Transverse colon (tissue), 4 donors: ENCODE results near the gene UNC5B. TPM values are rescaled to one million over a fixed set of nuclear protein-coding genes. Genes with fewer than 3 reads are reported as not detected.

Experiments used
- DNase-seq: peaks from one replicate; pipeline ENCODE4 v3.0.0-alpha.2; 2019
- H3K27ac ChIP-seq, 4 donors: fragments of 200-600 bp; sonication (generic); 2 replicates each; pipeline ENCODE4 v1.5.1; 2016 to 2018; ENCODE audit warnings: inconsistent platforms in 4 of 4
- H3K27me3 ChIP-seq: fragments of 200-600 bp; sonication (generic); 2 replicates; pipeline ENCODE4 v1.5.1; 2017; ENCODE audit warnings: inconsistent platforms
- H3K36me3 ChIP-seq, 4 donors: fragments of 200-600 bp; sonication (generic); 2 replicates each; pipeline ENCODE4 v1.5.1; 2017 to 2019; ENCODE audit warnings: inconsistent platforms in 4 of 4
- H3K4me1 ChIP-seq, 4 donors: fragments of 200-600 bp; sonication (generic); 2 replicates each; pipeline ENCODE4 v1.5.1; 2017 to 2020; ENCODE audit warnings: inconsistent platforms in 4 of 4
- H3K4me3 ChIP-seq, 4 donors: fragments of 200-600 bp; sonication (generic); 1 replicate in 1 of 4; 2 replicates in 3 of 4; pipeline versions ENCODE4 v1.5.1 to v1.6.1; 2017 to 2019; ENCODE audit warnings: inconsistent platforms in 4 of 4
- H3K9me3 ChIP-seq, 2 donors: fragments of 200-600 bp; sonication (generic); 2 replicates each; pipeline ENCODE4 v1.5.1; 2017 to 2019; ENCODE audit warnings: inconsistent platforms in 2 of 2
- EP300 ChIP-seq: sonication (generic); formaldehyde crosslinking; IDR thresholded peaks from one replicate; pipeline ENCODE4 v1.6.1; 2017; ENCODE audit warnings: antibody characterized with exemption, low read depth
- POLR2A ChIP-seq: fragments of 450-650 bp; IDR thresholded peaks from one replicate; pipeline ENCODE4 v1.6.1; 2016; ENCODE audit warnings: antibody characterized with exemption, mild to moderate bottlenecking, moderate library complexity
- POLR2AphosphoS5 ChIP-seq, 3 donors: sonication (generic); formaldehyde crosslinking; IDR thresholded peaks; one replicate each; pipeline ENCODE4 v1.6.1; 2016; ENCODE audit warnings: antibody characterized with exemption in 3 of 3
- WGBS, 2 donors: methylation state at CpG; one replicate each; pipeline ENCODE4 v1.1.5; 2018; ENCODE audit warnings: low coverage in 1 of 2; 5-methylcytosine and 5-hydroxymethylcytosine counted together
- in situ Hi-C, 4 donors: fragments of 200-750 bp; cut with MboI; loops; one replicate each; pipeline versions ENCODE4 v1.15.0 to v1.15.1; 2017; ENCODE audit warnings: low sequenced_read_pairs in 3 of 4, low pct_ligation_motif_present in 1 of 4, low pct_unique_long_range_greater_than_20kb in 1 of 4
- intact Hi-C: fragments of 100-400 bp; cut with DNase I; formaldehyde crosslinking; loops from one replicate; pipeline ENCODE4 v1.15.1; 2023; ENCODE audit warnings: low total_unique reads
- total RNA-seq, 4 donors: library from RNA; depleted of rRNA; stranded (reverse); fragments of >200 nt; gene quantifications; one replicate each; pipeline ENCODE4 v1.1.0, GENCODE V29; 2016
- TF ChIP-seq, protein P1 (sequence below), 5 experiments: fragments of 200-600 bp in 3 of 5; fragments of 450-650 bp in 2 of 5; sonication (generic) in 3 of 5; IDR thresholded peaks; 1 replicate in 2 of 5; 2 replicates in 3 of 5; pipeline ENCODE4 v1.5.1; 2016 to 2017; ENCODE audit warnings: antibody characterized with exemption in 5 of 5, inconsistent platforms in 3 of 5, mild to moderate bottlenecking in 2 of 5, moderate library complexity in 1 of 5

The UNC5B gene
- total RNA-seq, 4 donors from 2014 or later: 12.3 to 74.1 (median 41.2) TPM

DNA sequence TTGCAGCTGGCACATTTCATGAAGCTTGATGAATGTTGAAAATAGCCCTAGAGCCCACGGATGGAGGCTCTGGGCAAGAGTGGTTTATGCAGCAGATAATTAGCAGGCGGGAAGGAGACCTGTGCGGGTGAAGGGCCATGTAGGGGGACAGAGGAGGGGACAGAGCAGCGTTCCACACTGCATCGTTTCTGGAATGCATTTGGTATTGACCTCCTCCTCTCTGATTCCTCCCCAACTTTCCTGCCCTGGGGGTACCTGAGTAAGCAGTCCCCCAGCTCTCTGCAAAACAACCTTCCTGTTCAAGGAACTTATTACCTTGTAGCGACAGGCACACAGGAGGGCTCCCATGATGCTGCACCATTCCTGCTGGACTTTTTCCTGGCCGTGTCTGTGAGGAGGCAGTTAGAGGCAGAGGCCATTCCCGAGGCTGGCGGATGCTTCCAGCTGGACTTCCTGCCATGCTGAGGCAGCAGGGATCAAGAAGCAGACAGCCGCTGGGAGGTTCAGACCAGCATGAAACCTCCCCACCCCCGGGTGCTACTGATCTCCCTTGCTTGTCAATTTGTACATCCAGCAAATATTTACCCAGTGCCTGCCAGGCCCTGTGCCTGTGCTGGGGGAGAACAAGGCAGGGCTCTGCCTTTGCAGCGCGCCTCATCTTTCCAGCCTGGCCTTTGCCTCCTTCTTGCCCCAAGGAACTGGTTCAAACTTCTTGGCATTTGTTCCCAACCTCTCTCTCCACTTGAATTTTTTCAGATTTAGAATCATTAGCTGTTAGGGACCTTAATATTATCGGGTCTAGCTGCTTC lies 135.4 kb downstream of the UNC5B start:
- Histone ChIP-seq H3K27ac (peak overlapping the region in 2 of 4 donors; percentile 2 to 34), H3K27me3 (no peaks in the 10 kb centered on the region), H3K9me3 (no peaks in the 10 kb centered on the region), H3K4me1 (peaks cover 7 to 24% (median 14%) of the 10 kb centered on the region in 4 donors), H3K36me3 (no peaks in the 10 kb centered on the region), H3K4me3 (no peak overlapping the region)
- in situ Hi-C loops: no loop called here
- DNase-seq: peak; percentile 62
- TF ChIP-seq, protein P1, sequence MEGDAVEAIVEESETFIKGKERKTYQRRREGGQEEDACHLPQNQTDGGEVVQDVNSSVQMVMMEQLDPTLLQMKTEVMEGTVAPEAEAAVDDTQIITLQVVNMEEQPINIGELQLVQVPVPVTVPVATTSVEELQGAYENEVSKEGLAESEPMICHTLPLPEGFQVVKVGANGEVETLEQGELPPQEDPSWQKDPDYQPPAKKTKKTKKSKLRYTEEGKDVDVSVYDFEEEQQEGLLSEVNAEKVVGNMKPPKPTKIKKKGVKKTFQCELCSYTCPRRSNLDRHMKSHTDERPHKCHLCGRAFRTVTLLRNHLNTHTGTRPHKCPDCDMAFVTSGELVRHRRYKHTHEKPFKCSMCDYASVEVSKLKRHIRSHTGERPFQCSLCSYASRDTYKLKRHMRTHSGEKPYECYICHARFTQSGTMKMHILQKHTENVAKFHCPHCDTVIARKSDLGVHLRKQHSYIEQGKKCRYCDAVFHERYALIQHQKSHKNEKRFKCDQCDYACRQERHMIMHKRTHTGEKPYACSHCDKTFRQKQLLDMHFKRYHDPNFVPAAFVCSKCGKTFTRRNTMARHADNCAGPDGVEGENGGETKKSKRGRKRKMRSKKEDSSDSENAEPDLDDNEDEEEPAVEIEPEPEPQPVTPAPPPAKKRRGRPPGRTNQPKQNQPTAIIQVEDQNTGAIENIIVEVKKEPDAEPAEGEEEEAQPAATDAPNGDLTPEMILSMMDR (IDR thresholded peaks at IDR 0.05): no peak
- TF ChIP-seq POLR2A (no peak), EP300 (no peak), POLR2AphosphoS5 (IDR thresholded peaks at IDR 0.05) (no peak)
- WGBS, 2 donors: 56 to 62% methylated on average over 3 to 14 of the region's 14 CpGs
- intact Hi-C loops: no loop called here

DNA sequence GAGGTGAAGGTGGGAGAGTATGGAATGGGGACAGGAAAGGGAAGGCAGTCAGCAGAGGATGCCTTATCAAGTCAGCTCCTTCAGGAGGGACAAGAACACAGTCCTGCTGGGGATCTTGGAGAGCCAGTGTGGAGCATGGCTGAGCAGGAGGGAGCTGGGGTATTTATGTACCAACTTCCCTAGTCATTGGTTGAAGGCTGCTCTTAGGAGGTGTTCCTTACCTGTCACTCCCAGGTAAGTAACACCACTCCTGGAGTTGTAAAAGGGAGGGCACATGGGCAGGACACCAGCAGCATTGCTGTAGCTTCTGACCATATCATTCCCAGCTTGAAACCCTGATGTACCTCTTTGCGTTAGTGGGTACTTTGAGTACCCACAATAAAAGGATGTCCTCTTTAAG lies 136.5 kb downstream of the UNC5B start:
- H3K27me3 ChIP-seq: no peaks in the 10 kb centered on the region
- intact Hi-C loops: no loop called here
- 100% methylated on average over 1 of the region's 1 CpG; no CpG with 5 or more reads in 1 of the 2 donors for WGBS, 2 donors
- no peaks in the 10 kb centered on the region for H3K36me3 ChIP-seq
- H3K27ac ChIP-seq: no peak overlapping the region
- no peak for DNase-seq
- in situ Hi-C loops: no loop called here
- peaks cover under 1 to 14% (median 5%) of the 10 kb centered on the region in 4 donors for H3K4me1 ChIP-seq
- TF ChIP-seq POLR2A (no peak), EP300 (no peak), POLR2AphosphoS5 (IDR thresholded peaks at IDR 0.05) (no peak)
- TF ChIP-seq, protein P1 (IDR thresholded peaks at IDR 0.05): no peak
- no peak overlapping the region for H3K4me3 ChIP-seq
- no peaks in the 10 kb centered on the region for H3K9me3 ChIP-seq

DNA sequence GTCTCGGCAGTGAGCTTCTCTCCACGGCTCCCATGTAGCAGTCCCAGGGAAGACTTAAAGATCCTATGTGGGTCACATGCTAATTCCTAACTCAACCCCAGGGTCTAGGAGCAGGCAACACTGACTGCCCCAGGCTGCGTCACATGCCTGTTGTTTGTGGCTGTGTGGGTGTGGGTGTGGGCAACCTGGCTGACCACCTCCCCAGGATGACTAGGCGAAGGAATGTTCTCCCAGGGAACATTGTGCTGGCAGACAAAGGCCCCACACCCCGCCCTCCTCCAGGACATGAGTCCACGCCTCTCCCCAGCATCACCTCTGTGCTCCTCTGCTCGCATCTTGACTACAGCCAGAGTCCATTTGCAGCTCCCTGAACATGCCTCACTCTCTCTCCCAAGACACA lies 137.0 kb downstream of the UNC5B start:
- intact Hi-C loops (no loop called here), in situ Hi-C loops (no loop called here)
- Histone ChIP-seq H3K9me3 (no peaks in the 10 kb centered on the region), H3K4me3 (no peak overlapping the region), H3K4me1 (peaks cover 0 to 10% (median 3%) of the 10 kb centered on the region in 4 donors), H3K27ac (no peak overlapping the region), H3K27me3 (no peaks in the 10 kb centered on the region), H3K36me3 (no peaks in the 10 kb centered on the region)
- DNase-seq: no peak
- TF ChIP-seq, protein P1 (IDR thresholded peaks at IDR 0.05): no peak
- TF ChIP-seq POLR2A: no peak
- 80 to 84% methylated on average over 1 to 7 of the region's 7 CpGs for WGBS, 2 donors

DNA sequence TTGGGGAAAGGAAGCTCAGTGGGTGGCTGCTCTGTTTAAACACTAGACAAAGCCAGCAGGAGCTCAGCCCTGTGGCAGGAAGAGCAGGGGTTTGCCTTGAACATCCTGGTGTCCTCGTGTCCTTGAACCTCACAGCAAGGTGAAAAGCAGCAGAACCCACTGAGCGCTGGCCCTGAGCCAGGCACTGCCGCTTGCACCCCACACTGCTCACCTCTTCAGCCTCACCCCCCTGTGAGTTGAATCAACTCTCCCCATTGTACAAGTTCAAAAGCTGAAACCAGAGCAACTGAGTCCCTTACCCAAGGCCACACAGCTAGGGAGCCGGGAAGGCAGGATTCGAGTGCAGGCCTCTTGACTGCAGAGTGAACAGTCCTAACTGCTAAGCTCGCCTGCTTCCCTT lies 138.7 kb downstream of the UNC5B start:
- TF ChIP-seq POLR2A (no peak), EP300 (no peak), POLR2AphosphoS5 (IDR thresholded peaks at IDR 0.05) (no peak)
- TF ChIP-seq, protein P1 (IDR thresholded peaks at IDR 0.05): no peak
- no peaks in the 10 kb centered on the region for H3K27me3 ChIP-seq
- in situ Hi-C loops: no loop called here
- no peak for DNase-seq
- no peak overlapping the region for H3K27ac ChIP-seq
- no peaks in the 10 kb centered on the region for H3K36me3 ChIP-seq
- 89% methylated on average over 6 of the region's 6 CpGs; no CpG with 5 or more reads in 1 of the 2 donors for WGBS, 2 donors
- peaks cover 0 to 10% (median 3%) of the 10 kb centered on the region in 4 donors for H3K4me1 ChIP-seq
- H3K4me3 ChIP-seq: no peak overlapping the region
- no peaks in the 10 kb centered on the region for H3K9me3 ChIP-seq
- intact Hi-C loops: no loop called here
